K562 (cell line): Measurements from ENCODE around the gene METTL15. TPM values are rescaled to one million over a fixed set of nuclear protein-coding genes. Genes with fewer than 3 reads are reported as not detected.

ENCODE experiments used
- CTCFL ChIP-seq: IDR thresholded peaks from 2 replicates; pipeline ENCODE4 v1.6.1; 2011; ENCODE audit warnings: borderline replicate concordance, low read depth, mild to moderate bottlenecking, moderate library complexity, low read length; ENCODE audit not compliant: insufficient read depth, poor library complexity, severe bottlenecking
- DIDO1 ChIP-seq: fragments of 450-650 bp; IDR thresholded peaks from 2 replicates; pipeline ENCODE4 v1.6.1; 2016; ENCODE audit warnings: low read depth, missing biosample characterization, missing genetic modification characterization
- EHMT2 ChIP-seq: fragments of 450-650 bp; IDR thresholded peaks from 2 replicates; pipeline ENCODE4 v1.6.1; 2018; ENCODE audit warnings: antibody characterized with exemption
- ETV1 ChIP-seq: fragments of 450-650 bp; conservative IDR thresholded peaks from 2 replicates; pipeline ENCODE4 v1.6.1; 2016; ENCODE audit warnings: missing genetic modification characterization, control low read depth, low read depth, missing compliant biosample characterization
- ETV6 ChIP-seq, 3 experiments: fragments of 150-350 bp in 1 of 3; sonication (generic) in 1 of 3; formaldehyde crosslinking in 1 of 3; IDR thresholded peaks; 2 replicates each; pipeline versions ENCODE4 v1.6.1 to v1.8.0; 2014 to 2022; ENCODE audit warnings: borderline replicate concordance in 2 of 3, low read depth in 2 of 3, antibody characterized with exemption in 1 of 3, low read length in 1 of 3, mild to moderate bottlenecking in 1 of 3, missing genetic modification reagents in 1 of 3
- FOXA3 ChIP-seq, 2 experiments: fragments of 450-650 bp in 1 of 2; sonication (generic) in 1 of 2; formaldehyde crosslinking; IDR thresholded peaks in 1 of 2; conservative IDR thresholded peaks in 1 of 2; 2 replicates each; pipeline versions ENCODE4 v1.4.0 to v1.8.0; 2020 to 2022; ENCODE audit warnings: mild to moderate bottlenecking in 2 of 2, missing genetic modification reagents in 1 of 2
- FOXM1 ChIP-seq, 2 experiments: fragments of 450-650 bp in 1 of 2; sonication (generic) in 1 of 2; formaldehyde crosslinking in 1 of 2; IDR thresholded peaks; 2 replicates each; pipeline versions ENCODE4 v1.6.1 to v1.9.0; 2017 to 2022; ENCODE audit warnings: low read depth in 2 of 2, mild to moderate bottlenecking in 2 of 2, missing genetic modification reagents in 1 of 2, moderate library complexity in 1 of 2
- HNRNPLL ChIP-seq: fragments of 200-400 bp; formaldehyde crosslinking; IDR thresholded peaks from 2 replicates; pipeline ENCODE4 v1.6.1; 2017; ENCODE audit warnings: low read length, low read depth, mild to moderate bottlenecking; ENCODE audit not compliant: poor library complexity, severe bottlenecking
- HOXB6 ChIP-seq: fragments of 250-450 bp; sonication (Bioruptor Pico); IDR thresholded peaks from 2 replicates; pipeline ENCODE4 v1.5.1; 2022; ENCODE audit warnings: mild to moderate bottlenecking, borderline replicate concordance
- HSF4 ChIP-seq: fragments of 250-450 bp; sonication (Bioruptor Pico); IDR thresholded peaks from 2 replicates; pipeline ENCODE4 v2.1.2; 2022; ENCODE audit warnings: mild to moderate bottlenecking, moderate library complexity, borderline replicate concordance
- ID3 ChIP-seq, 2 experiments: fragments of 250-450 bp in 1 of 2; fragments of 450-650 bp in 1 of 2; sonication (Bioruptor Pico) in 1 of 2; IDR thresholded peaks; 2 replicates each; pipeline versions ENCODE4 v1.6.1 to v1.8.0; 2016 to 2021; ENCODE audit warnings: mild to moderate bottlenecking in 2 of 2, moderate library complexity in 2 of 2, missing compliant biosample characterization in 1 of 2, missing genetic modification characterization in 1 of 2
- ILF3 ChIP-seq: fragments of 450-650 bp; IDR thresholded peaks from 2 replicates; pipeline ENCODE4 v1.6.1; 2018; ENCODE audit warnings: antibody characterized with exemption, mild to moderate bottlenecking, moderate library complexity, borderline replicate concordance
- KLF10 ChIP-seq: fragments of 250-450 bp; sonication (Bioruptor Pico); IDR thresholded peaks from 2 replicates; pipeline ENCODE4 v1.6.1; 2021; ENCODE audit warnings: matching md5 sums
- NR4A1 ChIP-seq, 2 experiments: fragments of 250-450 bp in 1 of 2; fragments of 450-650 bp in 1 of 2; sonication (Bioruptor Pico) in 1 of 2; IDR thresholded peaks; 2 replicates each; pipeline versions ENCODE4 v1.4.0 to v1.6.1; 2016 to 2020; ENCODE audit warnings: mild to moderate bottlenecking in 2 of 2, missing compliant biosample characterization in 1 of 2, missing genetic modification characterization in 1 of 2, moderate library complexity in 1 of 2
- POLR2H ChIP-seq: IDR thresholded peaks from 2 replicates; pipeline ENCODE4 v1.6.1; 2016; ENCODE audit warnings: missing genetic modification characterization, low read depth, mild to moderate bottlenecking, control low read depth, missing compliant biosample characterization, moderate library complexity
- PTBP1 ChIP-seq: fragments of 200-400 bp; formaldehyde crosslinking; IDR thresholded peaks from 2 replicates; pipeline ENCODE4 v1.6.1; 2017; ENCODE audit warnings: low read depth, low read length
- SETDB1 ChIP-seq: IDR thresholded peaks from one replicate; pipeline ENCODE4 v1.6.1; 2012; ENCODE audit warnings: low read length, control low read depth, inconsistent platforms
- TCF7L2 ChIP-seq: fragments of 150-350 bp; IDR thresholded peaks from 2 replicates; pipeline ENCODE4 v1.6.1; 2016; ENCODE audit warnings: low read depth, mild to moderate bottlenecking, low read length, moderate library complexity
- ZNF146 ChIP-seq: IDR thresholded peaks from one replicate; pipeline ENCODE4 v1.6.1; 2018; ENCODE audit warnings: missing compliant biosample characterization; ENCODE audit not compliant: unreplicated experiment
- ZNF280B ChIP-seq: fragments of 250-450 bp; sonication (Bioruptor Pico); IDR thresholded peaks from 2 replicates; pipeline ENCODE4 v1.5.1; 2021; ENCODE audit warnings: mild to moderate bottlenecking
- polyA plus RNA-seq, 8 experiments: library from polyadenylated mRNA; depleted of rRNA in 4 of 8; stranded (reverse) in 5 of 8; unstranded in 3 of 8; fragments of >200 nt; fragmentation: Nextera tagmentation in 2 of 8; fragmentation: Illumina TruSeq in 1 of 8; extraction: Ambion mirVana in 2 of 8; extraction: Trizol in 1 of 8; gene quantifications; 2 replicates each; pipeline versions ENCODE4 v1.2.1 to v1.2.3, GENCODE V29; 2011 to 2014; ENCODE audit warnings: inconsistent platforms in 1 of 8, missing spikeins in 1 of 8
- total RNA-seq, 7 experiments: library from RNA; depleted of rRNA in 6 of 7; stranded (reverse); fragments of >200 nt in 6 of 7; fragmentation: Illumina TruSeq in 2 of 7; extraction: Trizol in 2 of 7; gene quantifications; 2 replicates each; pipeline versions ENCODE4 v1.2.1 to v1.2.3, GENCODE V29; 2011 to 2021; ENCODE audit warnings: low replicate concordance in 1 of 7

METTL15 gene
- total and polyA plus RNA-seq, 9 of the 15 experiments (the other 6 are each of a cell fraction or from before 2014, with no cell fraction given) = 10.7 to 21.7 (median 15.9) TPM

GRCh38 chr11:28110108-28110820, 2.1 kb downstream of the METTL15 start (continued):
- TF ChIP-seq ID3 (CRISPR knock-in tag; IDR thresholded peaks at IDR 0.05) (no peak), ID3 (tag; IDR thresholded peaks at IDR 0.05) (peak; percentile 51; the same call in 1 of the 2 replicates), NR4A1 (CRISPR knock-in tag; IDR thresholded peaks at IDR 0.05) (no peak), NR4A1 (tag; IDR thresholded peaks at IDR 0.05) (no peak), ETV1 (tag) (peak; percentile 44; the same call in 1 of the 2 replicates), TCF7L2 (no peak), EHMT2 (no peak), FOXA3 (CRISPR knock-in tag; conservative IDR thresholded peaks at IDR 0.05 in 1 of 2, IDR thresholded peaks at IDR 0.05 in 1 of 2) (no peak), ETV6 (IDR thresholded peaks at IDR 0.05; ENCODE audit: borderline replicate concordance in 1 of 2, low read depth in 2 of 2, low read length in 1 of 2) (no peak), ETV6 (CRISPR knock-in tag; IDR thresholded peaks at IDR 0.05; ENCODE audit: borderline replicate concordance) (no peak), ZNF146 (CRISPR knock-in tag) (no peak), PTBP1 (no peak), POLR2H (tag) (no peak), HOXB6 (CRISPR knock-in tag) (no peak), ZNF280B (CRISPR knock-in tag) (no peak), CTCFL (no peak), HSF4 (no peak), FOXM1 (IDR thresholded peaks at IDR 0.05; ENCODE audit: low read depth) (0 out of 2 replicates have a peak, but pooled peaks have one; percentile 38), FOXM1 (CRISPR knock-in tag; IDR thresholded peaks at IDR 0.05; ENCODE audit: low read depth) (no peak), HNRNPLL (peak; percentile 42), SETDB1 (no peak), KLF10 (CRISPR knock-in tag) (no peak), DIDO1 (tag) (peak; percentile 95), ILF3 (no peak)
